Osteocyte (in vitro differentiated cells): ENCODE measurements around the gene PLS3. TPM values are rescaled to one million over a fixed set of nuclear protein-coding genes. Genes with fewer than 3 reads are reported as not detected.
A peak's percentile ranks its signal among the peaks of the same experiment; 100 is the strongest.

Experiments used
- DNase-seq: peaks from one replicate; pipeline ENCODE4 v3.0.0; 2021; ENCODE audit warnings: mixed read lengths; ENCODE audit not compliant: unreplicated experiment; ENCODE audit errors: extremely low spot score
- H3K27ac Mint-ChIP-seq: one replicate; pipeline ENCODE4 v1.8.0; 2021; ENCODE audit warnings: mild to moderate bottlenecking, mixed read lengths; ENCODE audit not compliant: unreplicated experiment
- H3K27me3 Mint-ChIP-seq: one replicate; pipeline ENCODE4 v1.8.0; 2021; ENCODE audit warnings: mixed read lengths; ENCODE audit not compliant: unreplicated experiment
- H3K36me3 Mint-ChIP-seq: one replicate; pipeline ENCODE4 v1.8.0; 2021; ENCODE audit warnings: mixed read lengths; ENCODE audit not compliant: unreplicated experiment
- H3K4me1 Mint-ChIP-seq: one replicate; pipeline ENCODE4 v1.8.0; 2021; ENCODE audit warnings: mixed read lengths; ENCODE audit not compliant: unreplicated experiment
- H3K4me3 Mint-ChIP-seq: one replicate; pipeline ENCODE4 v1.8.0; 2021; ENCODE audit warnings: mild to moderate bottlenecking, moderate library complexity, mixed read lengths; ENCODE audit not compliant: unreplicated experiment
- H3K9me3 Mint-ChIP-seq: one replicate; pipeline ENCODE4 v1.8.0; 2021; ENCODE audit warnings: mixed read lengths; ENCODE audit not compliant: unreplicated experiment
- total RNA-seq: library from RNA; stranded (reverse); gene quantifications from 2 replicates; pipeline ENCODE4 v1.2.1, GENCODE V29; 2021
- TF ChIP-seq, protein P1 (sequence below): fragments of 200-600 bp; sonication (generic); IDR thresholded peaks from 2 replicates; pipeline ENCODE4 v1.5.0; 2021; ENCODE audit warnings: antibody characterized with exemption, mild to moderate bottlenecking, moderate library complexity

The PLS3 gene
- total RNA-seq, 1 donor from 2014 or later, result 530 TPM

- no peaks in the 10 kb centered on the region for H3K27me3 Mint-ChIP-seq
- no peak for DNase-seq
- H3K4me1 Mint-ChIP-seq, result peaks cover 44% of the 10 kb centered on the region
- H3K4me3 Mint-ChIP-seq, result peak overlapping the region; percentile 100
- TF ChIP-seq, protein P1, sequence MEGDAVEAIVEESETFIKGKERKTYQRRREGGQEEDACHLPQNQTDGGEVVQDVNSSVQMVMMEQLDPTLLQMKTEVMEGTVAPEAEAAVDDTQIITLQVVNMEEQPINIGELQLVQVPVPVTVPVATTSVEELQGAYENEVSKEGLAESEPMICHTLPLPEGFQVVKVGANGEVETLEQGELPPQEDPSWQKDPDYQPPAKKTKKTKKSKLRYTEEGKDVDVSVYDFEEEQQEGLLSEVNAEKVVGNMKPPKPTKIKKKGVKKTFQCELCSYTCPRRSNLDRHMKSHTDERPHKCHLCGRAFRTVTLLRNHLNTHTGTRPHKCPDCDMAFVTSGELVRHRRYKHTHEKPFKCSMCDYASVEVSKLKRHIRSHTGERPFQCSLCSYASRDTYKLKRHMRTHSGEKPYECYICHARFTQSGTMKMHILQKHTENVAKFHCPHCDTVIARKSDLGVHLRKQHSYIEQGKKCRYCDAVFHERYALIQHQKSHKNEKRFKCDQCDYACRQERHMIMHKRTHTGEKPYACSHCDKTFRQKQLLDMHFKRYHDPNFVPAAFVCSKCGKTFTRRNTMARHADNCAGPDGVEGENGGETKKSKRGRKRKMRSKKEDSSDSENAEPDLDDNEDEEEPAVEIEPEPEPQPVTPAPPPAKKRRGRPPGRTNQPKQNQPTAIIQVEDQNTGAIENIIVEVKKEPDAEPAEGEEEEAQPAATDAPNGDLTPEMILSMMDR, result no peak
- H3K9me3 Mint-ChIP-seq, result no peaks in the 10 kb centered on the region
- peaks cover 13% of the 10 kb centered on the region for H3K36me3 Mint-ChIP-seq
- peak overlapping the region; percentile 99 for H3K27ac Mint-ChIP-seq
These were observed 580 bp upstream of the PLS3 start for GRCh38 chrX:115560211-115560977.

DNA sequence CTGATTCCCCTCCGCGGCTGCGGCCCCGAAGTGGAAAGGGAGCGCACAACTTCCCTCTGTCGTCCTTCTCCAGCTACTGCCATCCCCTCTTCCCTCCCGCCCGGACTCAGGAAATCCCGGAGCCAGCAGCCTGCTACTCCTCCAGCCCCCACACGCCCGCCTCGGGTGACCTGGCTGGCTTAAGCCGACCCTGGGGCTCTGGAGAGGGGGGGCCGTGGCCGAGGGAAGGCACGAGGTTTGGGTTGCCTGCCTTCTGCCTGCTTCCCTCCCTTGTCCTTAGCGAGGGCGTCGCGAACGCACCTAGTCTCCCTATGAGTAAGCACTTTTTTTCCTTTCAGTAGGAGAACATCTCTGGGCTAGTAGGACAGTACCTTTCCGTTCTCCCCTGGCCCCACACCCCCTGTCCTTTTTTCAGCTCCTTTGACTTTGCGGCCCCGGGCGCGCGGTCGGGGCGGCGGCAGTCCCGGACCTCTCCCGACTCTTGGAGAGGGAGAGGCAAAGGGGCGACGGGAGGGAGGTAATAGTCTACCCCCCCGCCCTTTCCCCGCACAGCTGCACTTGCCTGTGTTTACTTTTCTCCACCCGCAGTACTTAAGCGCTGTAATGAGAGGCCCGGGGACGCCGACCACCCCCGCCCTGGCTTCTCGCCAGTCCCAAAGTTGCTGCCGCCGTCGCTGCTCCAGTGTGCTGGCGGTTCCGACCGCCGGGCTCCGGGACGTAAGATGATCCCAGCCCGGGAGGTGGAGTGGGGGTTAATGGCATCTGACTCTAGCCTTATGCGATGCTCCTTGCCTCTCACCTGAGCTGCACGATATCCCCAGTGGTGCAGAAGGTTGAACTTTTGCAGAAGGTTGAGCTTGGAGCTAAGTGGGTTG, 868 bp downstream of the PLS3 start:
- Mint-ChIP-seq H3K4me1 (peaks cover 54% of the 10 kb centered on the region), H3K9me3 (no peaks in the 10 kb centered on the region), H3K4me3 (peak overlapping the region; percentile 100), H3K27me3 (no peaks in the 10 kb centered on the region), H3K36me3 (peaks cover 18% of the 10 kb centered on the region), H3K27ac (peak overlapping the region; percentile 99)
- peak; percentile 89 for DNase-seq
- TF ChIP-seq, protein P1, result peak; percentile 41

DNA sequence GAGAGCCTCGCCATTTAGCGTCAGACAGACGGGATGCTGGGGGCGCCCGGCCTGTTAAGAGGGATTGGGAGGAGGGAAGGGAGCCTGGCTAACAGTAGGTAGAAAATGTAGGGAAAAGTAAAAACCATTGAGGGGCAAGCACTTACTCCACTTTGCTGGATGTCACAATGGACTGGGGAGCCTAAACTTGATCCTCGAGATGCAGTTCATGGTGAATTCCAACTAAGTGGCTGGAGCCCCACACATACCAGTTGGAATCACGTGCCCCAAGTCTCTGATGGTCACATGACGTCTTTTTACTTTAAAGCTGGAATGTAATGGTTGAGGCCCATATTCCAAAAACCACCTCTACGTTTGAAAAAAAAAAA, 1.5 kb downstream of the PLS3 start:
- Mint-ChIP-seq H3K27ac (peak overlapping the region; percentile 99), H3K9me3 (no peaks in the 10 kb centered on the region), H3K36me3 (peaks cover 20% of the 10 kb centered on the region), H3K4me3 (peak overlapping the region; percentile 100), H3K27me3 (no peaks in the 10 kb centered on the region), H3K4me1 (peaks cover 58% of the 10 kb centered on the region)
- no peak for DNase-seq
- TF ChIP-seq, protein P1, result no peak

- H3K36me3 Mint-ChIP-seq, result peaks cover 25% of the 10 kb centered on the region
- TF ChIP-seq, protein P1, result peak; percentile 37
- peak overlapping the region; percentile 100 for H3K4me3 Mint-ChIP-seq
- H3K27me3 Mint-ChIP-seq, result no peaks in the 10 kb centered on the region
- no peaks in the 10 kb centered on the region for H3K9me3 Mint-ChIP-seq
- peaks cover 63% of the 10 kb centered on the region for H3K4me1 Mint-ChIP-seq
- peak overlapping the region; percentile 99 for H3K27ac Mint-ChIP-seq
- no peak for DNase-seq
These were observed 2.7 kb downstream of the PLS3 start for GRCh38 chrX:115563633-115564162.

DNA sequence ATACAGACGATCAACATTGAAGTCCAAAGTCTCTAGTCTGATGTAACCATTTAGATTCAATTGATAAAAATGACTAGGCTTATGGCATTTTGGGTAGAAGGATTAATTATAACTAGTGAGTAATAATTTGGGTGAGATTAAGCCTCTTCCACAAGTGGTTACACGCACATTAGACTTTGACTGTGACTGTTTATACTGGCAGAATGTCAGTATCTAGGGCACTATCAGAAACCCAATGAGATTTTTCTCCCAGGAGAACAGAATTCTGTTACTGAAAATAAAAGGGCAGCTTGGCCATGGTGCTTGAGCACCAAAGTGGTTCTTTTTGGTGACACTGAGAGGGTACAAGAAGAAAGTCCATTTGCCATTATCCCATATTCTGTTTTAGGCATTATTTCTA, 3.3 kb downstream of the PLS3 start:
- H3K27ac Mint-ChIP-seq, result peak overlapping the region; percentile 99

More for the DNA sequence above, 3.3 kb downstream of the PLS3 start:
- TF ChIP-seq, protein P1, result no peak
- no peaks in the 10 kb centered on the region for H3K27me3 Mint-ChIP-seq
- H3K36me3 Mint-ChIP-seq, result peaks cover 29% of the 10 kb centered on the region
- DNase-seq, result no peak
- peak overlapping the region; percentile 59 for H3K4me3 Mint-ChIP-seq
- H3K4me1 Mint-ChIP-seq, result peaks cover 69% of the 10 kb centered on the region
- no peaks in the 10 kb centered on the region for H3K9me3 Mint-ChIP-seq
